C4-2B (cell line): ENCODE data around the gene MYL12B.

Source experiments
- CTCF ChIP-seq: fragments of 450-650 bp; conservative IDR thresholded peaks from 2 replicates; pipeline ENCODE4 v1.5.1; 2017; ENCODE audit warnings: mild to moderate bottlenecking
- ZFX ChIP-seq: fragments of 450-650 bp; IDR thresholded peaks from 2 replicates; pipeline ENCODE4 v1.6.1; 2017

GRCh38 chr18:3294435-3295080 lies 32.6 kb downstream of the MYL12B start:
- no peak for TF ChIP-seq CTCF
- no peak for TF ChIP-seq ZFX
